ENCODE data around the gene TCF3. TPM values are rescaled to one million over a fixed set of nuclear protein-coding genes. Genes with fewer than 3 reads are reported as not detected.

Gene TCF3
- polyA plus RNA-seq, 3 donors = 2.4 to 36.2 (median 3.3) TPM

- Histone ChIP-seq H3K36me3 (replicated peaks in 1 of 2; ENCODE audit: control insufficient read depth in 1 of 2, insufficient read depth in 2 of 2, low read length in 2 of 2) (peaks cover 57 to 61% of the 10 kb centered on the region in 2 donors), H3K9me3 (replicated peaks in 1 of 2; ENCODE audit: control insufficient read depth in 1 of 2, insufficient read depth in 1 of 2, low read length in 2 of 2) (no peaks in the 10 kb centered on the region)
- peaks cover 0 to 2% (median 0%) of the 10 kb centered on the region in 3 donors for H3K27me3 Mint-ChIP-seq (ENCODE audit: low read depth in 3 of 3)
Observed at GRCh38 chr19:1577929-1578618, 74.3 kb downstream of the TCF3 start.

More at GRCh38 chr19:1577929-1578618, 74.3 kb downstream of the TCF3 start:
- Mint-ChIP-seq H3K4me1 (no peaks in the 10 kb centered on the region), H3K4me3 (no peak overlapping the region), H3K9me3 (peaks cover 0 to 5% (median 0%) of the 10 kb centered on the region in 7 donors), H3K27ac (no peak overlapping the region), H3K36me3 (peaks cover 41 to 60% of the 10 kb centered on the region in 2 donors)
- Histone ChIP-seq H3K4me3 (replicated peaks in 1 of 3; ENCODE audit: low read depth in 2 of 3, low read length in 3 of 3) (no peak overlapping the region), H3K27ac (ENCODE audit: low read depth in 1 of 2, low read length in 2 of 2) (no peak overlapping the region), H3K79me2 (ENCODE audit: insufficient read depth, low read length) (no peaks in the 10 kb centered on the region), H4K20me1 (ENCODE audit: insufficient read depth, low read length) (no peaks in the 10 kb centered on the region), H3K4me2 (replicated peaks; ENCODE audit: extremely low read depth, low read length, poor library complexity, severe bottlenecking) (no peak overlapping the region), H3K27me3 (ENCODE audit: control insufficient read depth in 2 of 2, insufficient read depth in 2 of 2, low read length in 2 of 2) (no peaks in the 10 kb centered on the region), H2AFZ (ENCODE audit: insufficient read depth, low read depth, low read length, poor library complexity, severe bottlenecking) (no peak overlapping the region), H3K4me1 (ENCODE audit: control insufficient read depth in 1 of 2, insufficient read depth in 2 of 2, low read length in 2 of 2) (no peaks in the 10 kb centered on the region), H3K9ac (ENCODE audit: insufficient read depth, low read length, poor library complexity, severe bottlenecking) (no peak overlapping the region)
- WGBS (ENCODE audit: insufficient coverage) = 93% methylated on average over 44 of the region's 49 CpGs
- TF ChIP-seq CTCF (IDR thresholded peaks at IDR 0.05) = no peak
- DNase-seq = no peak
- intact Hi-C loops (cut with micrococcal nuclease) = no loop called here
